Neural progenitor cell (in vitro differentiated cells): ENCODE data around the gene GRAMD2A. TPM values are rescaled to one million over a fixed set of nuclear protein-coding genes. Genes with fewer than 3 reads are reported as not detected.
A peak's percentile ranks its signal among the peaks of the same experiment; 100 is the strongest.

Source experiments
- DNase-seq: peaks from one replicate; pipeline ENCODE4 v3.0.0-alpha.2; 2016; ENCODE audit warnings: low spot score
- H2AFZ ChIP-seq: fragments of 200-600 bp; sonication (generic); replicated peaks from 2 replicates; pipeline ENCODE4 v1.6.1; 2016; ENCODE audit warnings: antibody characterized with exemption
- H3F3A ChIP-seq: fragments of 200-600 bp; sonication (generic); 2 replicates; pipeline ENCODE4 v1.6.1; 2016; ENCODE audit warnings: antibody characterized with exemption, low read depth
- H3K27ac ChIP-seq: fragments of 200-600 bp; sonication (generic); 2 replicates; pipeline ENCODE4 v1.5.1; 2016; ENCODE audit warnings: mild to moderate bottlenecking
- H3K27me3 ChIP-seq: fragments of 200-600 bp; sonication (generic); 2 replicates; pipeline ENCODE4 v1.6.1; 2016; ENCODE audit warnings: mild to moderate bottlenecking, moderate library complexity
- H3K36me3 ChIP-seq: fragments of 200-600 bp; sonication (generic); 2 replicates; pipeline ENCODE4 v1.5.1; 2016
- H3K4me1 ChIP-seq: fragments of 200-600 bp; sonication (generic); 2 replicates; pipeline ENCODE4 v1.6.1; 2016; ENCODE audit warnings: mixed run types
- H3K4me2 ChIP-seq: fragments of 200-600 bp; sonication (generic); 2 replicates; pipeline ENCODE4 v1.6.1; 2016
- H3K4me3 ChIP-seq: fragments of 200-600 bp; sonication (generic); 2 replicates; pipeline ENCODE4 v1.5.1; 2016
- H3K79me2 ChIP-seq: fragments of 200-600 bp; sonication (generic); 2 replicates; pipeline ENCODE4 v1.6.1; 2016; ENCODE audit warnings: low read depth
- H3K9ac ChIP-seq: fragments of 200-600 bp; sonication (generic); 2 replicates; pipeline ENCODE4 v1.6.1; 2016
- H3K9me3 ChIP-seq: fragments of 200-600 bp; sonication (generic); 2 replicates; pipeline ENCODE4 v1.5.1; 2016; ENCODE audit warnings: low read depth
- H4K20me1 ChIP-seq: fragments of 200-600 bp; sonication (generic); 2 replicates; pipeline ENCODE4 v1.6.1; 2016; ENCODE audit warnings: low read depth
- H3K27ac Mint-ChIP-seq: 3 replicates; pipeline ENCODE4 v1.8.0; 2021; ENCODE audit warnings: mixed read lengths
- H3K27me3 Mint-ChIP-seq: 2 replicates; pipeline ENCODE4 v1.8.0; 2022; ENCODE audit warnings: low read depth, mild to moderate bottlenecking, inconsistent platforms, moderate library complexity, mixed read lengths; ENCODE audit not compliant: insufficient read depth
- H3K36me3 Mint-ChIP-seq: 3 replicates; pipeline ENCODE4 v1.8.0; 2021; ENCODE audit warnings: mixed read lengths
- H3K4me1 Mint-ChIP-seq: 3 replicates; pipeline ENCODE4 v1.8.0; 2021; ENCODE audit warnings: mixed read lengths
- H3K4me3 Mint-ChIP-seq: 3 replicates; pipeline ENCODE4 v1.8.0; 2021; ENCODE audit warnings: mild to moderate bottlenecking, moderate library complexity, mixed read lengths
- H3K9me3 Mint-ChIP-seq: 3 replicates; pipeline ENCODE4 v1.8.0; 2020; ENCODE audit warnings: mixed read lengths
- CTCF ChIP-seq: fragments of 200-600 bp; sonication (generic); IDR thresholded peaks from 2 replicates; pipeline ENCODE4 v1.5.1; 2017; ENCODE audit warnings: antibody characterized with exemption, mild to moderate bottlenecking
- EZH2 ChIP-seq: fragments of 200-600 bp; sonication (generic); IDR thresholded peaks from 2 replicates; pipeline ENCODE4 v1.6.1; 2017; ENCODE audit warnings: antibody characterized with exemption, mild to moderate bottlenecking, moderate library complexity
- EZH2phosphoT487 ChIP-seq: fragments of 200-600 bp; sonication (generic); IDR thresholded peaks from 2 replicates; pipeline ENCODE4 v1.6.1; 2017; ENCODE audit warnings: antibody characterized with exemption
- total RNA-seq: library from RNA; depleted of rRNA; stranded (reverse); fragments of >200 nt; gene quantifications from 2 replicates; pipeline ENCODE4 v1.2.3, GENCODE V29; 2015; ENCODE audit warnings: low replicate concordance

GRAMD2A gene
- total RNA-seq, 1 donor from 2014 or later, result 0.43 TPM

DNA sequence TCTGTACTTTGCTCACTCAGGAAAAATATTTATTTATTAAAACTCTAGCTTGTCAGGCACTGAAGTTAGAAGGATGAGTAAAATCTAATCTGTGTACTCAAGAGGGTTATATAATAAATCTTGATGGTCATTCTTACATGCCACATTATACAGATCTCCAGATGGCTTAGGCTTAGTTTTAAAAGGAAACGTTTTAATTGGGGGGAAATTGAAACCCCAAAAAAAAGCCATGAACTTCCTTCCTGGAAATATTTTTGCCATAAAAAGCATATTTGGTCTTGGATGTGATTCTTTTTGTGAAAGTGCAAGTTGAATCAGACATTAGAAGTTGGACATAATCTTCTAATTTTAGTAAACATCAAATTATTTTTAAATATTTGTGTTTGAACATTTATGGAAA is 73.4 kb downstream of the GRAMD2A start:
- H3K4me2 ChIP-seq, result no peak overlapping the region
- H3F3A ChIP-seq, result no peaks in the 10 kb centered on the region
- no peak overlapping the region for H3K9ac ChIP-seq
- H4K20me1 ChIP-seq, result peaks cover 3% of the 10 kb centered on the region
- TF ChIP-seq EZH2phosphoT487 (no peak), EZH2 (no peak), CTCF (no peak)
- no peak overlapping the region for H3K27ac ChIP-seq
- Mint-ChIP-seq H3K4me1 (peaks cover 5% of the 10 kb centered on the region), H3K9me3 (no peaks in the 10 kb centered on the region), H3K36me3 (no peaks in the 10 kb centered on the region), H3K4me3 (no peak overlapping the region), H3K27me3 (peaks cover 3% of the 10 kb centered on the region), H3K27ac (no peak overlapping the region)
- H3K4me1 ChIP-seq, result no peaks in the 10 kb centered on the region
- no peak for DNase-seq
- H3K36me3 ChIP-seq, result no peaks in the 10 kb centered on the region
- H3K79me2 ChIP-seq, result peaks cover 20% of the 10 kb centered on the region
- no peaks in the 10 kb centered on the region for H3K9me3 ChIP-seq
- H3K4me3 ChIP-seq, result no peak overlapping the region
- H3K27me3 ChIP-seq, result no peaks in the 10 kb centered on the region
- no peak overlapping the region for H2AFZ ChIP-seq

- peaks cover 24% of the 10 kb centered on the region for H3F3A ChIP-seq
- H3K4me3 ChIP-seq, result peak within 1 kb of the TSS; percentile 78
- no peaks in the 10 kb centered on the region for H3K9me3 ChIP-seq
- H3K9ac ChIP-seq, result peak within 1 kb of the TSS; percentile 42
- peak; percentile 99 for DNase-seq
- H3K27me3 ChIP-seq, result no peaks in the 10 kb centered on the region
- Mint-ChIP-seq H3K27ac (peak within 1 kb of the TSS; percentile 95), H3K4me1 (peaks cover 27% of the 10 kb centered on the region), H3K36me3 (no peaks in the 10 kb centered on the region), H3K9me3 (no peaks in the 10 kb centered on the region), H3K4me3 (peak within 1 kb of the TSS; percentile 97), H3K27me3 (peaks cover 6% of the 10 kb centered on the region)
- no peaks in the 10 kb centered on the region for H3K36me3 ChIP-seq
- peak within 1 kb of the TSS; percentile 72 for H3K27ac ChIP-seq
- TF ChIP-seq EZH2phosphoT487 (no peak), CTCF (peak; percentile 17)
- H3K79me2 ChIP-seq, result peaks cover 61% of the 10 kb centered on the region
- H4K20me1 ChIP-seq, result peaks cover 17% of the 10 kb centered on the region
- H2AFZ ChIP-seq, result peak within 1 kb of the TSS; percentile 91
- H3K4me1 ChIP-seq, result peaks cover 9% of the 10 kb centered on the region
- H3K4me2 ChIP-seq, result peak within 1 kb of the TSS; percentile 95
Observed at GRCh38 chr15:72118017-72118978, 79.3 kb downstream of the GRAMD2A start, which contains the start of the genes MYO9A and SENP8. MYO9A (minus strand) TSS chr15:72118150; CDS start chr15:72046563, 71,587 bp downstream. SENP8 (plus strand) TSS chr15:72118403; CDS start chr15:72139624, 21,221 bp downstream.

DNA sequence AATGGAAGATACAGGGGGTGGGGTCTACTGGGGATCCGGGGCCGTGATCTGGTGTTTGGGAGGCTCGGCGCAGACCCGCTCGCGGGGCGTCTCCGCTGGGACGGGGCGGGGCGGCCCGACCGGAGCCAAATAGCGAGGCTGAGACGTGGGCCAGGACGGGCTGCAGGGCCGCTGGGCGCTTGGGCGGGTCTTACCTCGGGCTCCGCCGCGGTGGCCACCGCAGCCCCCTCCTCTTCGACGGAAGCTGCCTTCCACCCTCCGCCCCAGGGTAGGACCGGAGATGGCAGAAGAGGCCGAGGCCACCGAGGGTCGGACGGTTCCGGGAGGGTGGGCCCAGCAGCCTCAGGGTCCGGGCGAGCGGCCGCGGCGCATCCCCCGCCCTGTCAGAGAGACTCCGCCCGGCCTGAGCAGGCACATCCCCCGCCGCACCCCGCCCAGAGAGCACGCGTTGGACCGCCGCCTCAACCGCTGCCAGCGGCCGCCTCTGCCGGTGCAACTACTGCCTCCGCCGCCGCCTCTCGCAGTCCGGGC is 80.0 kb downstream of the GRAMD2A start:
- H2AFZ ChIP-seq, result peak overlapping the region; percentile 91
- Mint-ChIP-seq H3K4me1 (peaks cover 27% of the 10 kb centered on the region), H3K27ac (no peak overlapping the region), H3K36me3 (no peaks in the 10 kb centered on the region), H3K4me3 (peak overlapping the region; percentile 97), H3K9me3 (no peaks in the 10 kb centered on the region), H3K27me3 (peaks cover 6% of the 10 kb centered on the region)
- no peaks in the 10 kb centered on the region for H3K9me3 ChIP-seq
- peaks cover 24% of the 10 kb centered on the region for H3F3A ChIP-seq
- peaks cover 17% of the 10 kb centered on the region for H4K20me1 ChIP-seq
- TF ChIP-seq EZH2phosphoT487, result no peak
- no peak for TF ChIP-seq CTCF
- no peak for TF ChIP-seq EZH2
- H3K27me3 ChIP-seq, result no peaks in the 10 kb centered on the region
- DNase-seq, result peak; percentile 90
- peak overlapping the region; percentile 42 for H3K9ac ChIP-seq
- peak overlapping the region; percentile 78 for H3K4me3 ChIP-seq
- peaks cover 9% of the 10 kb centered on the region for H3K4me1 ChIP-seq
- no peaks in the 10 kb centered on the region for H3K36me3 ChIP-seq
- H3K4me2 ChIP-seq, result peak overlapping the region; percentile 88
- peak overlapping the region; percentile 64 for H3K27ac ChIP-seq
- peaks cover 61% of the 10 kb centered on the region for H3K79me2 ChIP-seq
